M059J (cell line): ENCODE results near the gene RAB37. TPM values are rescaled to one million over a fixed set of nuclear protein-coding genes. Genes with fewer than 3 reads are reported as not detected.

Source experiments
- DNase-seq: peaks from one replicate; pipeline ENCODE4 v3.0.0-alpha.2; 2012; ENCODE audit warnings: low read depth
- total RNA-seq: library from RNA; depleted of rRNA; stranded (reverse); fragments of >200 nt; shearing (Covaris generic); gene quantifications from 2 replicates; pipeline ENCODE4 v1.2.3, GENCODE V29; 2014

Gene RAB37
- total RNA-seq, 1 experiment from 2014 or later, result not detected

GRCh38 chr17:74744714-74745547 lies 7.9 kb downstream of the RAB37 start:
- DNase-seq, result peak; percentile 65

- no peak for DNase-seq
These were observed 8.6 kb downstream of the RAB37 start for GRCh38 chr17:74745548-74746177.

GRCh38 chr17:74746376-74746775 lies 9.3 kb downstream of the RAB37 start:
- no peak for DNase-seq

- no peak for DNase-seq
These were observed 9.9 kb downstream of the RAB37 start for GRCh38 chr17:74746922-74747321.

GRCh38 chr17:74748279-74748528 lies 11.1 kb downstream of the RAB37 start:
- DNase-seq, result no peak

GRCh38 chr17:74748529-74749278 lies 11.6 kb downstream of the RAB37 start, which contains the start of gene NHERF1:
Gene NHERF1, plus strand, starts transcription at chr17:74748628. Its CDS starts 219 bp downstream, at chr17:74748847.
- peak; percentile 90 for DNase-seq

GRCh38 chr17:74749279-74750038 lies 12.4 kb downstream of the RAB37 start:
- DNase-seq, result peak; percentile 68

GRCh38 chr17:74750039-74750326 lies 12.9 kb downstream of the RAB37 start:
- no peak for DNase-seq

GRCh38 chr17:74750327-74751069 lies 13.4 kb downstream of the RAB37 start:
- peak; percentile 55 for DNase-seq

- DNase-seq, result no peak
These were observed 15.4 kb downstream of the RAB37 start for GRCh38 chr17:74752415-74752814.

GRCh38 chr17:74752822-74753401 lies 15.9 kb downstream of the RAB37 start:
- no peak for DNase-seq

GRCh38 chr17:74754832-74755231 lies 17.8 kb downstream of the RAB37 start:
- DNase-seq, result no peak

- no peak for DNase-seq
These were observed 18.5 kb downstream of the RAB37 start for GRCh38 chr17:74755533-74755932.

GRCh38 chr17:74756891-74757290 lies 19.8 kb downstream of the RAB37 start:
- no peak for DNase-seq

- DNase-seq, result peak; percentile 67
These were observed 20.4 kb downstream of the RAB37 start for GRCh38 chr17:74757502-74757901.

GRCh38 chr17:74757931-74758847 lies 21.1 kb downstream of the RAB37 start:
- DNase-seq, result no peak

- peak; percentile 52 for DNase-seq
These were observed 21.8 kb downstream of the RAB37 start for GRCh38 chr17:74758848-74759168.

- DNase-seq, result peak; percentile 56
These were observed 22.3 kb downstream of the RAB37 start for GRCh38 chr17:74759243-74759801.

- no peak for DNase-seq
These were observed 22.9 kb downstream of the RAB37 start for GRCh38 chr17:74759941-74760340.
